SU-DHL-6 (cell line): Measurements from ENCODE around the gene MALRD1.

Experiments
- CTCF ChIP-seq: fragments of 200-600 bp; sonication (generic); IDR thresholded peaks from one replicate; pipeline ENCODE4 v1.5.1; 2017; ENCODE audit warnings: antibody characterized with exemption, mild to moderate bottlenecking, low read length, moderate library complexity; ENCODE audit not compliant: insufficient read depth, poor library complexity, severe bottlenecking
- EZH2phosphoT487 ChIP-seq: fragments of 200-600 bp; sonication (generic), shearing (Covaris generic); conservative IDR thresholded peaks from 2 replicates; pipeline ENCODE4 v1.6.1; 2018; ENCODE audit warnings: mild to moderate bottlenecking, antibody characterized with exemption, low read length, moderate library complexity, mixed read lengths

GRCh38 chr10:19133992-19134391 lies 85.4 kb downstream of the MALRD1 start:
- TF ChIP-seq CTCF (no peak), EZH2phosphoT487 (no peak)
